ENCODE data around the gene NPDC1. TPM values are rescaled to one million over a fixed set of nuclear protein-coding genes. Genes with fewer than 3 reads are reported as not detected.

Gene NPDC1
- total RNA-seq, 2 experiments from 2014 or later, result 28.2 to 31.4 TPM

DNA sequence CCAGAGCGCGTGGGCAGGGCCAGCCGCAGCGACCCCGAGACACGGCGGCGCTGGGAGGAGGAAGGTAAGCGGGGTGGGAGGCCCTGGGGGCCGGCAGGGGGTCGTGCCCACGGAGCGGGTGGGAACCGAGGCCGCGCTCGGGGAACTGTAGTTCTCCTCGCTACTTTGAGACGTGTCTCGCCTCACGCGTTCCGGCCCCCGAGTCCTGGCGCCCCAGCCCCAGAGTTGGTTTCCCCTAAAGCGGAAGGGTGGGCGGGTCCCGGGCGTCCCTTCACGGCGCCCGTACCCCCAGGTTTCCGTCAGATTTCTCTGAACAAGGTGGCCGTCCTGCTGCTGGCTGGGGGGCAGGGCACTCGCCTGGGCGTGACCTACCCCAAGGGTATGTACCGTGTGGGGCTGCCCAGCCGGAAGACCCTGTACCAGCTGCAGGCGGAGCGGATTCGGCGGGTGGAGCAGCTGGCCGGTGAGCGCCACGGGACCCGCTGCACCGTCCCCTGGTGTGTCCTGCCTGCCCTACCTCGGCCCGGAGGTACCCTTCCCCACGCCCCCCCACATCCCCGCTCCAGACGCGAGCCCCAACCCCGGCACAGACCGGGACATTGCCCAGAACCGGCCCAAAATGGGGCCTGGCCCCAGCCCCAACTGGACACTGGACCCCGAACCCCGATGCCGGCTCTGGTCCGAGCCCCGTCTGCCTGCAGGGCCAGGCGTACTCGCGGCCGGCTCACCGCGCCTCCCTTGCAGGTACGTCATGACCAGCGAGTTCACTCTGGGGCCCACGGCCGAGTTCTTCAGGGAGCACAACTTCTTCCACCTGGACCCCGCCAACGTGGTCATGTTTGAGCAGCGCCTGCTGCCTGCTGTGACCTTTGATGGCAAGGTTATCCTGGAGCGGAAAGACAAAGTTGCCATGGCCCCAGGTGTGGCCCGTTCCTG, 32.0 kb upstream of the NPDC1 start:
- POLR2A ChIA-PET, result interaction anchor here (1.1 kb wide), 1 partner anchor 9 kb away, joined by 3 read pairs; the partner anchor contains the start of gene MAN1B1

DNA sequence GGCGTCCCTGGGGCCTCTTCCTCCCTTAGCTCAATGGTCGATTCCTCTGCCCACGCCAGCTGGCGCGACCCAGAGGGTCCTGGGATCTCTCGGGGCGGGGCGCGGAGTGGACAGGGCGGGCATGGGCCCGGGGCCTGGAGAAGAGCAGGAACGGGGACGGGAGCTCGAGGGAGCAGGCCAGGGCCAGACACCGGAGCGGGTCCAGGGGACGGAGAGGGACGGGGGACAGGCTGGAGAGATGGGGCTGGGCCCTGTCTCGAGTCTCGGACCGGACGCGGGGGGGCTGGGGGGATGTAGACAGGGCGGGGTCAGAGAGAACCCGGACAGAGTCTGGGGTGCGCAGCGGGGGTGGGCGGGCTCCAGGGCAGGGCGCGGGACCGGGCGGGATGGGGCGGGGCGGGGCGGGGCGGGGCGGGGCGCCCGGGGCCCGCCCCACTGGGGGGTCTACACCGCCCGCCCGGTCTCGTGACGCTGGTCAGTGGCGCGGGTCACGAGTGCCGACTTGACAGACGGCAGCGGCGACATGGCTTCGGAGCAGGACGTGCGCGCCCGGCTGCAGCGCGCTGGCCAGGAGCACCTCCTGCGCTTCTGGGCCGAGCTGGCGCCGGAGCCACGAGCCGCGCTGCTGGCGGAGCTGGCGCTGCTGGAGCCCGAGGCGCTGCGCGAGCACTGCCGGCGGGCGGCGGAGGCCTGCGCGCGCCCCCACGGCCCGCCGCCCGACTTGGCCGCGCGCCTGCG, 31.2 kb upstream of the NPDC1 start, which contains the start of gene UAP1L1:
Gene UAP1L1 (plus strand): TSS at position 508 of the 738 bp plus-strand sequence. CDS start 16 bp downstream, at position 524.
- ChIA-PET POLR2A (interaction anchor here (0.8 to 1.1 kb wide), 2 partner anchors 10 to 165 kb away, joined by 3 read pairs; partner anchors contain the start of gene MAN1B1), CTCF (interaction anchor here (0.9 to 4.2 kb wide), 5 partner anchors 11 to 48 kb away, joined by 3 to 23 read pairs (median 4); no protein-coding TSS in a partner anchor)

More for the DNA sequence above, 32.0 kb upstream of the NPDC1 start:
- CTCF ChIA-PET, result interaction anchor here (1.2 to 4.2 kb wide), 3 partner anchors 11 to 43 kb away, joined by 3 to 23 read pairs (median 5); no protein-coding TSS in a partner anchor

DNA sequence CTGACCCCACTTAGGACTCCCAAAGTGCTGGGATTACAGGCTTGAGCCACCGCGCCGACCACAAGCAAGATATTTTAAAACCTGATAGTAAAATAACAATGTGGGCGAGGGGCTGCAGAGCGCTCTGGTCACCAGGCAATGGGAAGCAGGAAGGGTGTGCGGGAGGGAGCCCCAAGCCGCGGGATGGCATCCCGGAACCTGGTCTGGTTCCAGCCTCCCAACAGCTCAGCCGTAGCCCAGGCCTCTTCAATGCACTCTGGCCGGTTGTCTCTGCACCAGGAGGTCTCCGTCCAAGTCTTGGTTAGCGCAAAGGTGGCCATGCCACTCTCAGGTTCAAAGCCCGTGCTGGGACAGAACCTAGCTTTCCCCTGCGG, 30.6 kb upstream of the NPDC1 start:
- POLR2A ChIA-PET, result interaction anchor here (0.8 kb wide), 1 partner anchor 166 kb away, joined by 3 read pairs; no protein-coding TSS in a partner anchor
- CTCF ChIA-PET, result interaction anchor here (0.9 to 4.2 kb wide), 4 partner anchors 10 to 48 kb away, joined by 3 to 23 read pairs (median 4); no protein-coding TSS in a partner anchor

DNA sequence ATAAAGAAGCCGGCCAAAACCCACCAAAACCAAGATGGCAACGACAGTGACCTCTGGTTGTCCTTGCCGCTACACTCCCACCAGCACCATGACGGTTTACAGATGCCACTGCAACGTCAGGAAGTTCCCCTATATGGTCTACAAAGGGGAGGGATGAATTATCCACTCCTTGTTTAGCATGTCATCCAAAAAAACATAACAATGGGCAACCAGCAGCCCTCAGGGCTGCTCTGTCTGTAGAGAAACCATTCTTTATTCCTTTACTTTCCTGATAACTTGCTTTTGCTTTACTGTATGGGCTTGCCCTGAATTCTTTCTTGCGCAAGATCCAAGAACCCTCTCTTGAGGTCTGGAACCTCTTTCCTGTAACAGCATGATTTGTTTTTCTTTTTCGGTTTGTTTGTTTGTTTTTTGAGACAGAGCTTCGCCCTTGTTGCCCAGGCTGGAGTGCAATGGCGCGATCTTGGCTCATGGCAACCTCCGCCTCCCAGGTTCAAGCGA, 29.3 kb upstream of the NPDC1 start:
- ChIA-PET POLR2A (no interaction called here), CTCF (interaction anchor here (0.7 to 4.2 kb wide), 3 partner anchors 9 to 14 kb away, joined by 3 to 23 read pairs (median 3); no protein-coding TSS in a partner anchor)

DNA sequence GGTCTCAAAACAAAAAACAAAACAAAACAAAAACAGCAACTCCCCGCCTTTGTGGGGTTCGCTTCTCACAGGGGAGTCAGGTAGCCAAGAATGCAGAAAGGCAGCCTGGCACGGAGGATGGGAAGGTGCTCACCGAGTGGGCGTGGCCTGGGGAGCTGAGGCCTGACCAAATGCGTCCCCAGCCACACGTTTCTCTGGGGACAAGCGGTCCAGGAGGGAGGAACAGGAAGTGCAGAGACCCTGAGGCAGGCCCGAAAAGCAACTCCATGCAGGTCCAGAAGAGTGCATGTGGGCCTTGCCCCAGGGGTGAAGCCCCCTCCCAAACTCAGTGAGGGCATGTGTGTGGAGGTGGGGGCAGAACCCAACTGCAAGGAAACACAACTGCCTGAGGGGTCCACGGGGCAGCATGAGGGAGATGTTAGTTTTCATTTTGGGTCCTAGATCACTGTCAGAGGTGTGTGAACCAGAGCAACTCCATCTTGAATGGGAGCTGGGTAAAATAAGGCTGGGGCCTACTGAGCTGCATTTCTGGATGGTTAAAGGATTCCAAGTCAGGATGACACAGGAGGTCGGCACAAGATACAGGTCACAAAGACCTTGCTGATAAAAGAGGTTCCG, 28.8 kb upstream of the NPDC1 start:
- CTCF ChIA-PET, result interaction anchor here (0.7 to 4.2 kb wide), 5 partner anchors 8 to 35 kb away, joined by 3 to 23 read pairs (median 3); no protein-coding TSS in a partner anchor
- POLR2A ChIA-PET, result no interaction called here

DNA sequence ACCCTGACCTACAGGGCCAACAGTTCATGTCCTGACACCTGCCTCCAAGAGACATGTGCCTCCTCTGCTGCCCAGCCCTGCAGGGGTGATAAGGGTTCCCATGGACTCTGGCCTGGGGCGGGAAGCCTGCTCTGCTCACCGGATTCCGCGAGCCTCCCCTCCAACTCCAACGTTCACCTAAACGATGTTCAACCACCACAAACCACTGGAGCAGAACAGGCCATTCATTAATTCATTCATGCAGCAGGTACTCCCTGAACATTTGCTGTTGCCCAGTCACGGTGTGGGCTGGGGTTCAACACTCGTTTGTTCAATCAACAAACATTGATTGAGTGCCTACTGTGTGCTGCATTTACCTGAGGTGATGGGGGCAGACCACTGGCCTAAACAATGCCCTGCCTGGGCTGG, 28.0 kb upstream of the NPDC1 start:
- ChIA-PET CTCF (interaction anchor here (0.9 kb wide), 2 partner anchors 27 to 34 kb away, joined by 3 read pairs; no protein-coding TSS in a partner anchor), POLR2A (no interaction called here)

DNA sequence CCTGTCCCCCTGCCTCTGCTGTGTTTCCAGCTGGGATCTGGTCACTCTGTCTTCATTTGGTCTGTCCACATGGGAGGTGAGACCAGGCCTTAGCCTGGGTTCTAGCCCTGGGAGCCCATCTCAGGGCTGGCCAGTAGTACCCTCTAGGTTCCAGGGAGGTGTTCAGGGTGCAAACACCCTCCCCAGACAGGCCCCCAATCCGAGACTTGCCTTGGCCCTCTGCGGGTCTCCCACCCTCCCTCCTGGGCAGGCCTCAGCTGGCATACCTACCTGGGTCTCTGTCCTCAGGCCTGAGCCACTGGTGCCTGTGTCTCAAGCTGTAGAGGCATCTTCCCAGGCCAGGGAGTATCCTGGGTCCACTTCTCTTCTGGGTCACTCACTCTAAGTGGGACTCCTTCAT, 25.3 kb upstream of the NPDC1 start:
- CTCF ChIA-PET, result interaction anchor here (1.1 to 9.6 kb wide), 5 partner anchors 14 to 165 kb away, joined by 3 to 120 read pairs (median 16); partner anchors contain the start of genes MAN1B1 and NPDC1

DNA sequence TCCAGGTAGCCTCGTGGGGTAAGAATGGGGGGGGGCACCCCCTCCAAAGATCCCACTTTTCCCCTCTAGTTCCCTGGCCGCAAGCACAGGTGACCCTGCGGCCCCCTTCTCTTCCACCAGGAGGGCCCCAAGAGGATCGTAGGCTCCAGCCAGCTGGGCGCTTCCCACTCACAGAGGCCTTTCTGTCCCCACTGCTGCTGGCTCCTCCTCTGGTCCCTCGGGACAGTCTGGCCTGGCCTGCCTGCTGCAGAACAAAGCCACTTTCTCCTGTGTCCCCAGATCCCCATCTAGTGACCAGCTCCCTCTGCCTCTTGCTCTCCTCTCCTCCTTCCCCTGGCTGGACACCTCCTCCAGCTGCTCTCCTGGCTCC, 24.9 kb upstream of the NPDC1 start:
- ChIA-PET CTCF (interaction anchor here (0.7 to 9.6 kb wide), 8 partner anchors 15 to 169 kb away, joined by 3 to 120 read pairs (median 11); partner anchors contain the start of genes MAN1B1 and NPDC1), POLR2A (interaction anchor here (0.5 to 2.9 kb wide), 7 partner anchors 9 to 185 kb away, joined by 3 to 28 read pairs (median 4); partner anchors contain the start of gene MAN1B1)

More for the DNA sequence above, 25.3 kb upstream of the NPDC1 start:
- POLR2A ChIA-PET, result interaction anchor here (0.5 to 2.9 kb wide), 5 partner anchors 10 to 185 kb away, joined by 3 to 28 read pairs (median 3); partner anchors contain the start of gene MAN1B1

DNA sequence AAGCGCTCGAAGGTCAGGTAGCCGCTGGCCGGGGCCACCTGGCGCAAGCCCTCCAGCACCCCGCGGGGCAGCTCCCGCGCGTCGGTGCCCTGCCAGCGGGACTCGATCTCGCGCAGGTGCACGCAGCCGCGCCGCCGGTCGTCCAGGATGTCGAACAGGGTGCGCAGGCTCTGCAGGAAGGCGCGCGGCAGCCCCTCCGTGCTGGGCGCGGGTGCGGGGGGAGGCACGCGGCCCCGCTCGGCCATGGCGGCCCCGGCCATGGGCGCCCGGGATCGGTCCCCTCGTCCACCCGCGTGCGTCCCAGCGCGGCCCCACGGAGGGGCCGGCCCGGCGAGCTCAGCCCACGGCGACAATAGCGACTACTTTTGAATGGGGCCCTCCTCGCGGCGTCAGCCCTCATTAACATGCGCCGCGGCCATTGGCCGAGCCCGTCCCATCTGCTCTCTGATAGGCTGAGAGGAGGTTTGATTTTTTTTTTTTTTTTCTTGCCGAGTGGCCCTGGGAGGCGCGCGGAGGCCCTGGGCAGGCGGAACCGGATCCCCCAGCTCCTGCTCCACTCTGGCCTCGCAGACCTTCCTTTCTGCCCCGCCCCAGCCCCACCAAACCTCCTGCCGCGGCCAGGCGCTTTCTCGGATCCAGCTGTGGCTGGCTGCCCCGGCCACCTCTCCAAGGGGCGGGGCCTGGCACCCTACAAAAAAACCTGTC, 24.4 kb upstream of the NPDC1 start, which contains the start of gene SAPCD2:
Gene SAPCD2 (minus strand): TSS at position 357 of the 705 bp plus-strand sequence. CDS start 97 bp downstream, at position 260.
- ChIA-PET CTCF (interaction anchor here (0.7 to 9.6 kb wide), 10 partner anchors 15 to 393 kb away, joined by 3 to 120 read pairs (median 11); partner anchors contain the start of genes MAN1B1 and NPDC1), POLR2A (interaction anchor here (0.5 to 2.9 kb wide), 11 partner anchors 9 to 624 kb away, joined by 3 to 28 read pairs (median 4); partner anchors contain the start of gene MAN1B1)

DNA sequence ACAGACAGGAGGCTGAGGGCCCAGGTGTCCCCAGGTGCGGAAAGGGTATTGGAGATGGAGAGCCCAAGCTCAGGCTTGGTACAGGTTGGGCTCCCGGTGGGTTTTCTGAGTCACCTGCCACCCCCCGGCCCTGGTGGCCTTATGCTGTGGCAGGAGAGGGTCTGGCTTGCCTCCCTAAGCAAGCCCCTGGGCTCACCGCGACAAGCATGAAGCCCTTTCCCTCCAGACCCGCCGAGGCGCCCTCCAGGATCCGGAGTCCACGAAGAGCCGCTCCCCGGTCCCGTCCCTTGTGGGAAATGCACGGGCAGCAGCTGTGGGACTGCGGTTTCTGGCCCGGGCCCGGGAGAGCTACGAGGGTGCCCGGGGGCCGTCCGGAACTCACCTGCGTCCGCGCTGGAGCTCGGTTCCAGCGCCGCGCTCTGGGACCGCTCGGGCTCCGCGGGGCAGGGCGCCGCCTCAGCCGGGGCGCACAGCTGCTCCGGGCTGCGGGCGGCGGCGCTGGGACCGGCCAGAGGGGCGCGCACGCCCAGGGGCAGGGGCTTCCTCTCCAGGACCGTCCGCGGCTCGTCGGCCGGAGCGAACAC, 23.6 kb upstream of the NPDC1 start:
- CTCF ChIA-PET, result interaction anchor here (0.7 to 9.6 kb wide), 14 partner anchors 10 to 353 kb away, joined by 3 to 120 read pairs (median 4); partner anchors contain the start of genes C8G, EXD3, FUT7 and MAN1B1
- POLR2A ChIA-PET, result interaction anchor here (0.7 to 2.9 kb wide), 4 partner anchors 16 to 292 kb away, joined by 4 to 28 read pairs (median 6); partner anchors contain the start of gene MAN1B1

DNA sequence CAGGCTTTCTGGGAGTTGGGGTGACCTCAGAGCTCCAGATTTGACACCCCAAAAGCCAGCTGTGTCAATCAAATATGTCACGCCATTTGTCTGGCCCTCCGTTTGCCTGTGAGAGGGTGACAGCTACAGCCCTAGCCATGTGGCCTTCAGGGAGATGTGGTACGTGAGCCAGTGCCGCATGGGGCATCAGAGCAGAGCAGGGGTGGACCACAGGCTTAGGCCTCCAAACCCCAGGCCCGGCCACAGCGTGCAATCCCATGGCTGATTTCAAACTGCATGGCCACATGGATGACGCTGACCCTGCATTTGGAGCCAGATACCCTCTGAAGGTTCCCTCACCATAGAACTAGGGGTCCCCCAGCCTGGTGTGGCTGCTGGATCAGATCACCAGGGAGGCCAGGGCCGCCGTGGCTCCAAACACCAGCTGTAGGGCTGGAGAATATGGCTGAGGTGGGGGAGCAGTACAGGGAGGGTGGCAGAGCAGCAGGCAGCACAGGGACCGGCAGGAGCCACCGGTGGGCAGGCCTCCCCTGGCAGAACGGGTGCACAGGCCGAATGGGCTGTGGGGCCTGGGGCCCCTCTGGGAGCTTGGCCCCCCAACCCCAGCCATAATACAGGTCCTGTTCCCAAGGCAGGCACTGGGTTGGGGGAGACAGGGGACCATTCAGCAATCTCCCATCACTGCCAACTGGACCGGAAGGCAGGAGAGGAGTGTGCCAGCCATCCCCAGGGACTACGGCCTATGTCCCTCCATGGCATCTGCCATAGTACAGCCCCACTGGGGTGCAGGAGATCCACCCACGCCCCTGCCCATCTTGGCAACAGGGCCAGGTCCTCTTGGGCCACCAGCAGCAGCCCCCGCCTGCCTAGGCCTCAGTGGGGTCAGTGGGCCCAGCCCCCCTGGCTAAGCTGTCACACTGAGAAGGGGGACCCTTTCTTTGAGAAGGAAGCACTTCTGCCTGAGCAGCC, 22.8 kb upstream of the NPDC1 start:
- CTCF ChIA-PET, result interaction anchor here (0.7 to 9.6 kb wide), 23 partner anchors 8 to 354 kb away, joined by 3 to 120 read pairs (median 4); partner anchors contain the start of genes C8G, EXD3, FUT7 and MAN1B1
- POLR2A ChIA-PET, result interaction anchor here (1.2 to 2.9 kb wide), 2 partner anchors 17 to 27 kb away, joined by 4 to 28 read pairs; partner anchors contain the start of gene MAN1B1

DNA sequence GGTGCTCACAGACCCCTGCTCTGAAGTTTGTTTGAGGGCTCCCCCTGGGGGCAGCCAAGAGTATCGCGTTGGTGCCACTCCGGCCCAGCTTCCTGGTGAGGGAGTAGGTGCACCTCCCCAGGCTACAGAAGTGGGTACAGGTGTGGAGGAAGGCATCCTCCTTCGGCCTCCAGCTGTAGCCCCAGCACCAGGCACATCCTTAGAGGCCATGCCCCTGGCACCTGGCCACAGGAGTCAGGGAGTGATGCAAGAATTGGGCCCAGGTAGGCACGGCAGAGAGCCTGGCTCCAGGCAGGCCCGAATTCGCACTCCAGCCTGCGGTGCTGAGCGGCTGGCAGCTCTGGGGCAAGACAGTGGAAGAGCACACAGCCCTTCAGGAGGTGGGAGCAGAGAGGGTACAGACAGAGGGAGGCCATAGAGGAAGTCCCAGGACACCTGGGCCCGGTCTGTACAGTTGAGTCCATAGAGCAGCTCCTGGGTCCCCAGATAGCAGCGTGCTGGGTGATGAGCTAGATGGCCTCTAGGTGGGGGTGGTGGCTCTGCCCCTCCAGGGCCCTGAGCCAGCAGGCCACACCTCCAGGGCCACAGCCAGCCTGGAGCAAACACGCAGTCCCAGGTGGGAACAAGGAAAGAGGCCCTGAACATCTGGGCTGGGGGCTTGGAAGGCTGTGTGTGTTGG, 22.0 kb upstream of the NPDC1 start:
- ChIA-PET POLR2A (interaction anchor here (0.6 to 1.4 kb wide), 5 partner anchors 21 to 76 kb away, joined by 3 to 13 read pairs (median 7); partner anchors contain the start of genes NPDC1 and PAXX), CTCF (interaction anchor here (0.6 to 9.6 kb wide), 25 partner anchors 9 to 1237 kb away, joined by 3 to 120 read pairs (median 5); partner anchors contain the start of genes ABCA2, EXD3, FUT7 and MAN1B1)

DNA sequence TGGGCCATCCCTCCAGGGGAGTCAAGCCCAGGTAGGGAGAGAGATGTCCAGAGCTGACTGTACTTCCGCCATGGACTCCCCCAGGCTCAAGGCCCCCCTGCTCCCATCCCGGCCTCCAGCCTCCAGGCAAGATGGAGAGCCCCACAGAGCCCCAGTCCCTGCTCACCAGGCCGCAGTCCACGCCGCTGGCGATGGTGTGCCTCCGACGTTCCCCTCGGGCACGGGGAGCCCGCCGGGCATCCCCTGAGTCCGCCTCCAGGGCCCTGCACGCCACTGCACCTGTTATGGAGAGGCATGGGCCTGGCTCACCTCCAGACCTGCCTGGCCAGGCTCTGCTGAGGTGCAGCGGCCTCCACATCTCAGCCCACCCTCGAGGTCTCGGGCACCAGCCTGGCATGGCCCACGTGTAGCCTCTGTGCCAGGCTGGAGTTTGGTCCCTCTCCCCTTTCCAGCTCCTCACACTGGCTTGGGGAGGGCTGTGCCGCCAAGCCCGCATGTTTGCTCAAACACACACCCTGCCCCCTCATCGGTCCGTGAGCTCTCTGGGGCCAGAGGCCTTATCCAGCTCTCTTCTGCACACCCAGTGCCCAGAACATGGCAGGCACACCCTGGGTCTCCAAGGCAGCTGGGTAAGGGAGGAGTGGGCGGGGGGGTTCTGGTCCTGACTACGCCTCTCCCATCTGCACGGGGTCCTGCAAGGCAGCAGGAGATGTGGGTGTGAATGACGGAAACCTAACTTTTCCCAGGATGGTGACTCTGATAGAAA, 20.3 kb upstream of the NPDC1 start:
- ChIA-PET CTCF (interaction anchor here (1.1 to 9.6 kb wide), 11 partner anchors 10 to 66 kb away, joined by 3 to 120 read pairs (median 17); partner anchors contain the start of genes ABCA2, FUT7, MAN1B1 and NPDC1), POLR2A (no interaction called here)

All from activated CD8-positive, alpha-beta memory T cell treated with anti-CD3 and anti-CD28 coated beads for 36 hours (primary cell).